ENCODE measurements around the gene ZMAT2.
A peak's percentile ranks its signal among the peaks of the same experiment; 100 is the strongest.

DNA sequence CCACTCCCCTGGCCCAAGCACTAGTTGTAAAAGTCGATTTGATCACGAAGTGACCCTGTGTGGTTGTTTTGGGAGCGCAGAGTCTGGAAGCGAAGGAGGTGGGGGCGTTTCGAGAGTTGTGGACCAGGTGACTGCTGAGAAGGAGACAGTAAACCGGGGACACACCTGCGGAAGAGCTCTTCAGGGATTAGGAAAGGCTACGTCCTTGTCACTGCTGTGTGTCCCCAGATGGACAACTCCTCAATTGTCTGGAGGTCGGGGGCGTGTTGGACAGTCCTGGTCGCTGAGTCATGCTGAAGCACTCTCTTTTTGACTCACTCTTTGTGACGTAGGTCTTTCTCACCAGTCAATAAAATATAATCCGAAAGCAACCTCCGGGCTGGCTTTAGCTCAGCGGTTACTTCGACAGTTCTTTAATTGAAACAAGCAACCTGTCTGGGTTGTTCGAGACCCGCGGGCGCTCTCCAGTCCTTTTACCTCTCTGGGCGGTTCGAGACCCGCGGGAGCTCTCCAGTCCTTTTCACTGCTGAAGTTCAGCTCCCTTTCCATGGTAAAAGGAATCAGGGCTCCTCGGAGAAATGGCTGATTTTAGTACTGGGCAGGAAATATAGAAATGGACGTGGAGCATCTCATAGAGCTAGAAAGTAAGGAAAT, 10.8 kb downstream of the ZMAT2 start:
- TF ChIP-seq, protein P1, sequence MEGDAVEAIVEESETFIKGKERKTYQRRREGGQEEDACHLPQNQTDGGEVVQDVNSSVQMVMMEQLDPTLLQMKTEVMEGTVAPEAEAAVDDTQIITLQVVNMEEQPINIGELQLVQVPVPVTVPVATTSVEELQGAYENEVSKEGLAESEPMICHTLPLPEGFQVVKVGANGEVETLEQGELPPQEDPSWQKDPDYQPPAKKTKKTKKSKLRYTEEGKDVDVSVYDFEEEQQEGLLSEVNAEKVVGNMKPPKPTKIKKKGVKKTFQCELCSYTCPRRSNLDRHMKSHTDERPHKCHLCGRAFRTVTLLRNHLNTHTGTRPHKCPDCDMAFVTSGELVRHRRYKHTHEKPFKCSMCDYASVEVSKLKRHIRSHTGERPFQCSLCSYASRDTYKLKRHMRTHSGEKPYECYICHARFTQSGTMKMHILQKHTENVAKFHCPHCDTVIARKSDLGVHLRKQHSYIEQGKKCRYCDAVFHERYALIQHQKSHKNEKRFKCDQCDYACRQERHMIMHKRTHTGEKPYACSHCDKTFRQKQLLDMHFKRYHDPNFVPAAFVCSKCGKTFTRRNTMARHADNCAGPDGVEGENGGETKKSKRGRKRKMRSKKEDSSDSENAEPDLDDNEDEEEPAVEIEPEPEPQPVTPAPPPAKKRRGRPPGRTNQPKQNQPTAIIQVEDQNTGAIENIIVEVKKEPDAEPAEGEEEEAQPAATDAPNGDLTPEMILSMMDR (IDR thresholded peaks at IDR 0.05; ENCODE audit: control extremely low read depth in 1 of 3, insufficient read depth in 1 of 3, low read depth in 1 of 3, low read length in 3 of 3) = no peak
- TF ChIP-seq RFX5 (IDR thresholded peaks at IDR 0.05; ENCODE audit: borderline replicate concordance, low read depth, low read length) = no peak
- 0 out of 4 replicates have a peak, but pooled peaks of 1 of the 2 experiments have one; percentile 48 for TF ChIP-seq HDAC2 (IDR thresholded peaks at IDR 0.05; ENCODE audit: borderline replicate concordance in 1 of 2, low read depth in 2 of 2, low read length in 2 of 2)
- TF ChIP-seq, protein P2, sequence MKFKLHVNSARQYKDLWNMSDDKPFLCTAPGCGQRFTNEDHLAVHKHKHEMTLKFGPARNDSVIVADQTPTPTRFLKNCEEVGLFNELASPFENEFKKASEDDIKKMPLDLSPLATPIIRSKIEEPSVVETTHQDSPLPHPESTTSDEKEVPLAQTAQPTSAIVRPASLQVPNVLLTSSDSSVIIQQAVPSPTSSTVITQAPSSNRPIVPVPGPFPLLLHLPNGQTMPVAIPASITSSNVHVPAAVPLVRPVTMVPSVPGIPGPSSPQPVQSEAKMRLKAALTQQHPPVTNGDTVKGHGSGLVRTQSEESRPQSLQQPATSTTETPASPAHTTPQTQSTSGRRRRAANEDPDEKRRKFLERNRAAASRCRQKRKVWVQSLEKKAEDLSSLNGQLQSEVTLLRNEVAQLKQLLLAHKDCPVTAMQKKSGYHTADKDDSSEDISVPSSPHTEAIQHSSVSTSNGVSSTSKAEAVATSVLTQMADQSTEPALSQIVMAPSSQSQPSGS (IDR thresholded peaks at IDR 0.05; ENCODE audit: low read length) = 0 out of 2 replicates have a peak, but pooled peaks have one; percentile 29
- TF ChIP-seq, protein P3, sequence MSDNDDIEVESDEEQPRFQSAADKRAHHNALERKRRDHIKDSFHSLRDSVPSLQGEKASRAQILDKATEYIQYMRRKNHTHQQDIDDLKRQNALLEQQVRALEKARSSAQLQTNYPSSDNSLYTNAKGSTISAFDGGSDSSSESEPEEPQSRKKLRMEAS (IDR thresholded peaks at IDR 0.05) = no peak
- peak in 1 of 2 experiments; percentile 64; a peak in 2 of 3 replicates for TF ChIP-seq POLR2A (IDR thresholded peaks at IDR 0.05; ENCODE audit: control extremely low read depth in 1 of 2, low read depth in 2 of 2, low read length in 2 of 2)
- no peak for TF ChIP-seq ZNF274 (IDR thresholded peaks at IDR 0.05; ENCODE audit: borderline replicate concordance, extremely low read depth, low read length)
- TF ChIP-seq POLR2AphosphoS5 (IDR thresholded peaks at IDR 0.05; ENCODE audit: low read depth, low read length) = peak; percentile 34; the same call in 1 of the 2 replicates
- no peak for TF ChIP-seq TCF12 (IDR thresholded peaks at IDR 0.05; ENCODE audit: low read depth, low read length)
- no peak for TF ChIP-seq GABPA (IDR thresholded peaks at IDR 0.05; ENCODE audit: borderline replicate concordance, insufficient read depth, low read length)
